Iris pigment epithelial cell (primary cell): ENCODE results near the gene IMMP1L.

Experiments used
- DNase-seq: peaks from one replicate; pipeline ENCODE4 v3.0.0-alpha.2; 2011; ENCODE audit warnings: low read depth

Gene IMMP1L

DNA sequence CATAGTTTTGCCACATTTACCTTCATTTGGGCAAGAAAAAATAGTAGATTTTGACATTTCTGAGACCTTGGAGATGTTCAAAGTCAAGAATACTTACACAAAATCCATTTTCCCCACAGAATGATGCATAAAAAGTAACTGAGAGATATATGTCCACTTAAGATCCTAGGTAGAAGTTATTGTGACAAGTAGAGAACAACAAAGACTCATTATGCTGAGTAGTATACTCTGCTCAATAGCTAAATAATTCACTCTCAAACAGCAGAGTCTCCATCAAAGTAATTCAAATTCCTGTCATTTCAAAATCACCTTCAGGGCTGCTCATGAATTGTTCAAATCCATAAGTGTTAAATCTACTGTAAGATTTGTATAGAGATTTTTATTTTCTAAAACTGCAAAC is 35.3 kb downstream of the IMMP1L start:
- DNase-seq: no peak

DNA sequence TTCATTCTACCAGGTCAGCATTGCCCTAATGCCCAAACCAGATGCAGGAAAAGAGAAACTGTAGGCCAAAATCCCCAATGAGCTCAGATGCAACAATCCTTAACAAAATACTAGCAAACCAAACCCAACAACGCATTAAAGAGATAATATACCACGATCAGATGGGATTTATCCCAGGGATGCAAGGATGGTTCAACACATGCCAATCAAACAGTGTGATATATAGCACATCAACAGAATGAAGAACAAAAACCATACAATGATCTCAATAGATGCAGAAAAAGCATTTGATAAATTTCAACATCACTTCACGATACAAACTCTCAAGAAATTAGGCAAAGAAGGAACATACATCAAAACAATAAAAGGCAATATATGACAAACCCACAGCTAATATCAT is 45.0 kb downstream of the IMMP1L start:
- no peak for DNase-seq

DNA sequence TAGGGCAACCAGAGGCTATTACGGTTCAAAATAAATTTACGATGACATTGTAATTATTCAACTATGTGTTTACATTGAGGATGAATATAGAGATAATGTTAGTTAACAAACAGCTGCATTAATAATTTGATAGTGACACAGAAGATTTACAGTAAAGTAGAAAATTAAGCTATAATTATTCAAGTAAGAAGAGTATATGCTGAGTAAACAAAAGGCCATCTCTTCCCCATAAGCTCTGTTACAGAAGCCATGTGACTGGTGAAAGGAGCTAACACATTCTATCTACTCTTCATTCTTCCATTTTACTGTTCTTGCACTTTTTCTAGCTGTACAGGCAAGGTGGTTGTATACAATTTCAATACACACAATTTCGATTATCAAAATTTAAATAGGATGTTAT is 54.2 kb downstream of the IMMP1L start:
- no peak for DNase-seq

DNA sequence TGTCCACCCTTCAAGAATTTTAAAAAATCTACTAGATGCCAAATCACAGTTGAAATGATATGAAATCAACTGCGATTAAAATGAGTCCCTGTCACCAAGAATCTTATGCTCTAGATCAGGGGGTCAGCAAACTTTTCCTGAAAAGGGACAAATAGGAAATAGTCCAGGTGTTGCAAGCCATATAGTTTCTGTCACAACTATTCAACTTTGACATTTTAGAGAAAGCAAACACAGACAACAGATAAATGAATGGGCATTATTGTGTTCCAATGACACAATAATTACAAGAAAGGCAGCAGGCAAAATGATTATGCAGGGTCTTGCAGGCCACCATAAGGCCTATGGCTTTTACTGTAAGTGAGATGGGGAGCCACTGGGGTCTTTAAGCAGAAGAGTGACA is 58.6 kb downstream of the IMMP1L start:
- no peak for DNase-seq

DNA sequence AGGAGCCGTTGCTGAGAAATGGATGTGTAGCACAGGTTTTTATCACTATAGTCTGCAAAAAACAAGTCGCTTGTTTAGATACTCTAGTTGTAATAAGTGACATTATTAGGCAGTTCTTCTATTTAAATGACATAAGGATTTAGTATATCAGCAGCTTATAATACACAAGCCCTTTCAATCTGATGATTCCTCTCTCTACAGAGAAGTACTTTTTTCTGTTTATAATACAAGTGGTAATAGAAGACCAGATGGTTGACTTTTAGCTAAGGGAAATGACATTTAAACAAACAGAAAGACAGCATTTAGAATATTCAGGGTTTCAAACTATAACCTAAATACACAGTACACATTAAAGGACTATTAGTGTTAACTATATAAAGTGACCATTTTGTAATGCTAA is 60.4 kb downstream of the IMMP1L start:
- no peak for DNase-seq

DNA sequence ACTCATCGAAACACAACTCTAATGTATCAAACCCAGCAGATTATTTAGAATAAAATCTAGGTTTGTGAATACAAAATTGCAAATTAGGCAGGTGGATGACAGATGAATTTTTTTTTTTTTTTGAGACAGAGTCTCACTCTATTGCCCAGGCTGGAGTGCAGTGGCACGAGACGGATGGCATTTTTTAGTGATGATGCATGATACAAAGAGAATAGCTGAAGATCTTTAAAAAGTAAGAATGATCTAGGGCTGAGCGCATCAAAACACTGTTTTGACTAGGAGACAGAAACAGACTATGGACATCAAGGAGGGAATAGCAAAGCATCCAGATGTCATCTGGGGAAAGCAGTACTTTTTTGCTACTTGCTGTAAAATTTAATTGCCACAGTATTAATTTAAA is 63.8 kb downstream of the IMMP1L start:
- DNase-seq: no peak

DNA sequence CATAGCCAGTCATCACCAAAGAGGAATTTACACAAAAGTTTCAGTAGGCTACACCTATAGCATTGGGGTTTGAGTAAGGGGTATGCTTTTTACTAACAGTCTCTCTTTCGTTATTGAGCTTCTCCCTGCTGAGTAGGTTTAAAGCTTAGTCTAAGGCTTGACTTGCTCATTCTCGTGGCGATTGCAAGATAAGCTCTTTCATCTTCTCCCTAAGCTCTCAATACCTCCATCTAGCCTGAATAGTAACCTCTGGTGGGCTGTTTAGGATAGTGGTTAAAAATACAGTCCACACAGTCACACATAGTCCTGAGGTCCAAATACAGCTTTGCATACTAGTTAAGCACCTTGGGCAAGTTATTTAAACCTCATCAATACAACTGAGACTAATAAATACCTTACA is 65.6 kb downstream of the IMMP1L start:
- DNase-seq: no peak

DNA sequence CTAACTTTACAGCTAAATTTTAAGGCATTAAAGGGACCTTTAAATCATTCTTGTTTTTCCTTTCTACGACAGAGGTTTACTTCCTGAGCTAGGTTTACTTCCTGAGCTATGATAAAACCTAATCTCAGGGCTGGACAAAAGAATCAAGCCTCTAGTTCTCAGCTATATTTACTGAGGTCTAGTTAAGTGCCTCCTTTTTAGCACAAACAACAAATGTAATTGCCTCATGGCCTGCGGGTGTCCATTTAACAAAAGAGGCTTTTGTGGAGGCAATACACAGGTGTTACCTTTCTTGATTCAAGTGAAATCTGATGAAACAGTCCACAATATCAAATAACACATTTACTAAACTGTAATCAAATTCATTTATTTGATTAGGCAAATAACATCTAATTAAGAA is 67.3 kb downstream of the IMMP1L start:
- no peak for DNase-seq

DNA sequence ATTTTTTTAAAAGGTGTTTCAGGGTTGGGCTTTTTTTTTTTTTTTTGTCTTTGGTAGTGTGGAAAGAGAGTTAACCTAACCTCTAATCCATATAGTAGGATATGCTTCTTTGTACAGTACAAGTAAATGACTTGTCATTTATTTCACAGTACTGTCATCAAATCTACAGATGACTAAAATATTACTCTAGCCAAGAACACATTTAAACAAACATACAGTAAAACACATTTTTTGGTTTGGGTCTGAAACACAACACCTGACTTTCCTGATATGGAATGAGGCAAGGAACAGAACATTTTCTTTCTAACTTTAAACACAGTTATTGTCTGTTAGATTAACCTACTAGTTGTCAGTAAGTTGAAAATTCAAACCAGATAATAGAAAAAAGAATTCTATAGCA is 68.1 kb downstream of the IMMP1L start:
- DNase-seq: no peak

DNA sequence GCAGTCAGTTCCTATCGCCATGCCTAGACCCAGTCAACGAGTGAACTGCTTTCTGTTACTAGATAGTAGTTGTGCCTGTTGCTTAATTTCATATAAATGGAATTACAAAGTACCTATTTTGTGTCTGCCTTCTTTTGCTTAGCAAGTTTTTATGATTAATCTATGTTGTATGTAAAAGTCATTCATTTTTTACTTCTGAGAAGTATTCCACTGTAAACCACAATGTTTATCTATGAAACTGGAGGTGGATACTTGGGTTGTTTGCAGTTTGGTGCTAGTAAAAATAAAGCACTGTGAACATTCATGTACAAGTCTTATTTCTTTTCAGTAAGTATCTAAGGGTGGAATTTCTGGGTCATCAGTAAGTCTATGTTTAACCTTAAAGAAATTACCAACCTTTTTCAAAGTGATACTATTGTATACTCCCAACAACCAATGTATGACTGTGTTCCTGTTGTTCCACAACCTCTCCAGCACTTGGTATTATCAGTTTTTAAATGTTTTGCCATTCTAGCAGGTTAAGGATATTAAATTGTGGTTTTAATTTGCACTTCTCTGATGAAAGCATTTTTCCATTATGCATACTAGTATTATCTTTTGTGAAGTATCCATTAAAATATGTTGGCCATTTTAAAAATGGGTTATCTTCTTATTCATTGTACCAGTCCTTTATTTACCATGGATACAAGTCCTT is 71.5 kb downstream of the IMMP1L start:
- DNase-seq: peak; percentile 87

DNA sequence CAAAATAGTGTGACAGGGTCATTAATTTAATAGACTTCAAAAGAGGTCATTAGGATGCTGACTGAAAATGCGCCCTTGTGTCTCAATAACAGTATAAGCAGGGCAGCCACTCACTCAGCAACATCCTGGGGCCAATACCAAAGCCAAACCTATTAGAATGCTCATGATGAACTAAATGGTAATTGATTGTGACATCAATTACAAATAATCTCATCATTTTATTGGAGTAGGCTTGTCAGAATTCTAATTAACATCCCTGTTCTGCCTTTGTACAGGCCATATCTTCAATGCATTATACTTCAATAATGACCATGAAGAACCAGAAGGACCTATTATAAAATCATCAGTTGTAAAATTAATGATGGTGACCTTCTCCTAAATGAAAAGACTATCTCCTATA is 75.6 kb downstream of the IMMP1L start:
- DNase-seq: no peak

DNA sequence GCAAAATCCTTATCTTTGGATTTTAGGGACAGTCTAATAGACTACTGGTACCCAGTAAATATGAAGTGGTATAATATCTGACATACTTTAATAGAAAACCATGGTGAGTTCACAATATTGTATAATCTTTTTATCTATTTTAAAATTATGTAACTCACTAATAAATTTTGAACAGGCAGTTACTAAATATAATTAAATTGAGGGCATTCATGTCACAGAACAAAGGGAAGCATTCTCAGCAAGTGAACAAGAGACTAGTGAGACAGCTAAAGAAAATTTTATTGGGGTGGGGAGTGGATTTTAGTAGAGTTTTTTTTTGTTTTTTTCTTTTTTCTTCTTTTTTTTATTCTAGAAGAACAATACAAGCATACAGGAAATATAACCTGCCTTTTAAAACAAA is 84.8 kb downstream of the IMMP1L start:
- DNase-seq: no peak

DNA sequence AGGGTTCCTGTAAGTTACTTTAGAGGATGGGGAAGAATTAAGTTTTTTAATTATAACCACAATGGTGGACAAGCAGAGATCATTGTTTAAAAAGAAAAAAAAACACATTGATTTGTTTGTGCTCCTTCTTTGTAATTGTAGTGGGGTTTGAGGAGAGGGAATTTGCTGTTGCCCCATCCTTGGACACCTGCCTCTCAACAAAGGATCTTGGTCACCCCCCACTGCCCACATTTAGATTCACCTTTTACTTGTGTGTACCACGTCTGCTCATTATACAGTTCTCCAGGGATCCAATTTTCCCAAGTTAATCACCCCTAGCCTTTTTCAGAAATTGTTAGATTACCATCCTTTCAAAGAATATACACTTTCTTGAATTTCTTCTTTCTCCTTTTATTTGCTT is 86.7 kb downstream of the IMMP1L start:
- no peak for DNase-seq

DNA sequence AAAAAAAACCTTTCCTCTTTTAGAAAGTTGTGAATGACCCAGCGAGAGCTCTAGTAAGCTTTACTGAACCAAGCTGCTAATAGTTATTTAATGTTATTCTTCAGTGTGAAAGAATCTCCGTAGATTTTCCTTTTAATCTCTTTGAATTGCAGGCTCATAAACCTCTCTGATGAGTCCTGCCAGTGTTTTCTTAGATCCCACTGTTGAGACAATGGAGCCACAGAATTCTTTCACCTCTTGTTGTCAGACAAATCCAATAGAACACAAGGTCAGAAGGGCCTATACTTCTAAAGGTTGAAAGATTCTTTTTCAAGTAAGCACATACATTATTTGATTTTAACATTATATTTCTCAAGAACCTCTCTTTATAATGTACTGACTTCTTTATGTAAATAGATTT is 87.6 kb downstream of the IMMP1L start:
- DNase-seq: no peak

DNA sequence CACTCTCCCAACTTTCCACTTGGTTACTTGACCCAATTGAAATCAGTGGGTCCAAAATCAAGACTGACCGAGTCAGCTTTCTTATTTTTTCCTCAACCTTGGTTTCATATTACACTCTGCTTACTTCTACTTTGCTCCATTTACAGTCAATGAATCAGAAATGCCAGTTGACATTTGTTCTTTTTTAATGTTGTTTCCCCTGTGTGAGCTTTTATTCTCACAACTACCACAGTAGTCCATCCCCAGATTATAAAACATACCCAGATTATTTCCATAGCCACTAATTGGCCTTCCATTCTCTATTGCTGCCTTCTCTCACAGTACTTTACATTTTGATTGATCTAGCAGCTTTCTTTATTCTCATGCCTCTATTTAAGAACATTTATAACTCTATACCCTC is 89.8 kb downstream of the IMMP1L start:
- peak; percentile 36 for DNase-seq

DNA sequence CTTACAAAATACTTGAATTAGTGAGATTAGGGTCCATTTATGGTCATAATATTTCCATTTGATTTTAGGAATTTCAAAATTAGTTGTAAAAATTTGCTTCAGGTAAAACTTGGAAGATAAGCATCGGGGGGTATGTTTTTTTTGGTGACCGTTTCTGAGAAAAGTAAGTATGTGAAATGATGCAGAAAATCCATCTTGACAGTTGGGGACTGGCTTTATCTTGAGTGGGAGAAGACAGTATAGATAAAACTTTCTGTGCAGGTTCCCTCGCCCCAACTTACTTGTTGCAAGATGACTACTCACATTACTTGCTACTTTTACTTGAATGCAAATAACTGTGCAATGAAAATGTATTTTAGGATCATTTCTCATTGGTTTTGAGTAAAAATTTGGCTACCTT is 90.3 kb downstream of the IMMP1L start:
- no peak for DNase-seq

DNA sequence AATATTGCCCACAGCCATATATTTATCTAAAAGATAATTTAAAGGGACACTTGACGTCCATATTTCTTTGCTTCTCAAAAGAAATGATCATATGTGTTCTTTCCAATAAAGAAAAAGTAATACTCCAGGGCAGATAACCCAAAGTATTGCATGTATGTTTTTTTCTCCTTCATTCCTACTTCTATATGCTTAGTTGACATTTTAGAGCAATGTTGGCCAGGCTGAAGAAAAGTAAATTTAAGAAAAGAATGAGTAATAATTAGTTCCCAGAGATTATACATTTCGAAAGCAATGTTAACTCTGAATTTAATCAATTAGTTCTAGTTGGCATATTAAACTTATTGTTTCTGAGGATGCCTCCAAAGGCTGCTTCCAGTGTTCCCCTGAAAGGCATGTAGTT is 91.6 kb downstream of the IMMP1L start:
- DNase-seq: no peak

DNA sequence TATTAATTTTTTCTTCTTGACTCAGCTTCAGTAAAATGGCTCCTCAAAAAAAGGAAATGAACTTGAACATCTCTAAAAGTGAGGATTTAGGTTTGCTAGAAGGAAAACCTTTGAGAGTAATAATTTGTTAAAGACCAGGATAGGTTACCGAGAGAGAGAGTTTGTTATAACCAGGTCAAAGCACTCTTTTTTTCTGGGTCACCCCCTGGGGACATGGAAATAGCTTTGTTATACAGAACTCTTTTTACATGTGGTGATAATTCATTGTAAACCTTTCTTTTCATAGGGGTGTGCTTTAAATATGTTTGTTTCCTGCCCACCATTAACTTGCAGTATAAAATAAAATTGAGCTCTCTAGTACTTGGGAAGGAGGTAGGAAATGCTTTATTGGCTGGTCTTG is 92.1 kb downstream of the IMMP1L start:
- no peak for DNase-seq

DNA sequence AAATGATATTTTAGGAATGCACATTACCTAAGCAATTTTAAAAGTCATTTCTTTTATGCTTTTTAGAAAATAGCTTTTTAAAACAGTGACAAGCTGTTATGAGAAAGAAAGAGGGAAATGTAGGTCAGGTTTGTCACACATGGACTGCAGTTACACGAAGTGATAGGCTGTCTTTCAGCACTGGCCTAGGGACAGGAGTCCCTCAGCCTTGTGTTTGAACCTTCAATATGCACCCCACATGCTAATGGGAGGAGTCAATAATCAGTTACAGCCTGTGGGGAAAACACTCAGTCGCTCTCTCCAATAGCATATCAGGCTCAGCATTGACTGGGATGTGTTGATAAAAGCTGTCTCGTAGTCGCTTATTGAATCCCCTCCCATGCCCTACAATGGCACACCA is 94.0 kb downstream of the IMMP1L start:
- no peak for DNase-seq

DNA sequence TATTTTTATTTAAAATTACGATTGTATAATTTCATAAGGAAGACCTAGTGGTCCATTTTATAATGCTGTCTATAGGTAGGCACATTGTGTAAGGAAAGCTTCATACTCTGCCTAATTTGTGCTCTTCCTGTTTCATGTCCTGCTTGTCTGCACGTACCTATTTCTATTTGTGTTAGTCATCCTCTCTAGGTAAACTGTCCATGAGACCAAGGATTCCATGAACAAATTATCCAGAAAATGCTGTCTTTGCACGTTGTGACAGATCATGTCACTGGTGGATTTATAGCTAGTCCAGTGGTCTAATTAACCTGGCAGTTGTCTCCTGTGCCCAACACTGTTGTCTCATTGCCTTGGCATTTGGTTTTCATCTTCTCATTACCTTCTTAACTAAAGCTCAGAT is 95.1 kb downstream of the IMMP1L start:
- no peak for DNase-seq

DNA sequence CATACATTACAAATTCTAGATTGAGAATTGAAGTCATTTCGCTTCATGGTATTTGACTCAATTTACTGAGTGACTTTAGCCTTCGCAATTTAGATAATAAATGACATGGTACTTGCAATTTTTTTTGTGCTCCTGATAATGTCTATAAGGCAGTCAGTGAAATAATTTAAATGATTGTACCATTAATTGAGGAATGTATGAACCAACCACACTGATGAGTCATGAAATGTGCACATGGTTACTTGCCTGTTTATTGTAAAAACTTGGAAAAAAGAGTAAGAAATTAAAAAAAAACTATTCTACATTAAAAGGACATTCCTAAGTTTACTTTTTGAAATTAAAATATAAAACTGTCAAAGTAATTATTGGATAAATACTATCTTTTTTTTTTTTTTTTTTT is 96.5 kb downstream of the IMMP1L start:
- peak; percentile 75 for DNase-seq

DNA sequence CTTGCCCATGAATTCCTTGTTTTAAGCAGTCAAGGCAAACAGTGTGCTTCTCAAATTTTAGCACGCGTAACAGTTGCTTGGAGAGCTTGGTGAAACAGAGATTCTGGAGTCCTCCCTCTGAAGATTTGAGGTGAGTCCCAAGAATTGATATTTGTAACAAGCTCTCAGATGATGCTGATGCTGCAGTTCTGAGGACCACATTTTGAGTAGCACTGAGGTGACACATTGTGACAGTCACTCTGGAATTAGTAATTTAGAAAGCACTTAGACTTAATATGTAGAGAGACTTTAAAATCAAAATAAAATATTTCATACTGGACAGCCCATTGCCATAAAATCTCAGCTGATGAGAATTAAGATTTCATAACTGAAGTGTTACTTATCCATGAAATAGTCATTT is 101.2 kb downstream of the IMMP1L start:
- no peak for DNase-seq

DNA sequence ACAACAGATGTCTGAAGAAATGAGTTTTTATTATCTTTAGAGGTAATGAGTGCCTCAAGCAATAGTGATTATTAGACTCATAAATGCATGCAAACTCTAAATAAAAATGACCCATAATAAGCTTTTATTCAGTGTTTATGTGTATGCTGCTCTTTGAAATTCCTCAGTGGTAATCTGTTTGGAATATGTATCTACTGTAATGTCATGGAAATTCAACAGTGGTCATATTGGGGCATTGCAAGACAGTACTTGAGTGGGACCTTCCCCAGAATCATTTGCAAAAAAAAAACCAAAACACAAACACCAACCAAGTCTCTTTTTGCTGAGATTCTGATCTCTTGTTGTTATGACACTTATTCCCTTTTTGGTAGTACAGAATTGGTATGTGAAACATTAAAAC is 104.8 kb downstream of the IMMP1L start:
- no peak for DNase-seq

DNA sequence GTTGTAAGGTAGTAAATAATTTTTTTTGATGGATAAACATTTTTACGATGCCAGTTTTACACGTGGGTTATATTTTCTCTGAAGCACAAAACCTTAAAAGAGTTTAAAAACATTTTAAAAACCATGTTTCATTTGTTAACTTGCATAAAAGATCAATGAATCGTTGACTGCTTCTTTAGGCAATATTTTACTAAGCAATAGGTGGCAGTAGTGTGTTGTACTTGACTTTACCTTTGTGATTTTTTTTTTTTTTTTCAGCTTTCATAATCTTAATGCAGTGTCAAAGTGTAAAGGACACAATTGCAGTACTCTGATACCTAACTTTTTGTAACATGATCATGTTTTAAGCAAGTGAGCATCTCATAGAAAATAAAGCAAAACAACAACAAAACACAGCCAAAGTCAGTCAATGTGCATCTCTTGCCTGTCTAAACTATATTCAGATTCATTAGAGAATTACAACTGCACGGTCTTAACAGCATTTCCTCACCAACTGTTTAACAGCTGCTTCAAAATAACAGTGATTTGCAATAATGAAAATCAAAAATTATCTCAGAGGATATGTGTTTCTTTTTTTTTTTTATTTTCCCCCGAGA is 112.1 kb downstream of the IMMP1L start:
- DNase-seq: peak; percentile 21
